Left ventricle myocardium inferior (tissue), 1 donor: Measurements from ENCODE around the gene UGCG. TPM values are rescaled to one million over a fixed set of nuclear protein-coding genes. Genes with fewer than 3 reads are reported as not detected.
"Not testable (repeated sequence)": the region's sequence is repeated elsewhere in the genome, so short reads cannot be mapped to it uniquely, and the experiment has no call there.

ENCODE experiments used
- DNase-seq: peaks from one replicate; pipeline ENCODE4 v3.0.0-alpha.2; 2020
- H3K27ac ChIP-seq: fragments of 200-600 bp; replicated peaks from 2 replicates; pipeline ENCODE4 v1.8.0; 2021
- H3K27me3 ChIP-seq: fragments of 200-600 bp; 2 replicates; pipeline ENCODE4 v1.8.0; 2021; ENCODE audit warnings: low read depth
- H3K36me3 ChIP-seq: fragments of 200-600 bp; 2 replicates; pipeline ENCODE4 v1.8.0; 2021
- H3K4me1 ChIP-seq: fragments of 200-600 bp; 2 replicates; pipeline ENCODE4 v1.8.0; 2021
- H3K4me3 ChIP-seq: fragments of 200-600 bp; 2 replicates; pipeline ENCODE4 v1.8.0; 2021; ENCODE audit warnings: mild to moderate bottlenecking, moderate library complexity
- H3K9me3 ChIP-seq: fragments of 200-600 bp; replicated peaks from 2 replicates; pipeline ENCODE4 v1.8.0; 2021
- intact Hi-C: fragments of 100-400 bp; cut with micrococcal nuclease; formaldehyde crosslinking; loops from one replicate; pipeline ENCODE4 v1.11.0; 2022
- total RNA-seq: library from RNA; stranded (reverse); fragmentation: NEBNext Ultra II Directional; extraction: Animal tissue kit (Norgen Biotek cat#: 25700); gene quantifications from one replicate; pipeline ENCODE4 v1.2.1, GENCODE V29; 2021
- TF ChIP-seq, protein P1 (sequence below): fragments of 200-600 bp; IDR thresholded peaks from 2 replicates; pipeline ENCODE4 v1.8.0; 2021; ENCODE audit warnings: antibody characterized with exemption, mild to moderate bottlenecking, borderline replicate concordance
- donor health status: DM: no; HTN: yes; CAD: no; lungs with severe emphysema.

The UGCG gene
- total RNA-seq, 1 donor from 2014 or later = 12.7 TPM

DNA sequence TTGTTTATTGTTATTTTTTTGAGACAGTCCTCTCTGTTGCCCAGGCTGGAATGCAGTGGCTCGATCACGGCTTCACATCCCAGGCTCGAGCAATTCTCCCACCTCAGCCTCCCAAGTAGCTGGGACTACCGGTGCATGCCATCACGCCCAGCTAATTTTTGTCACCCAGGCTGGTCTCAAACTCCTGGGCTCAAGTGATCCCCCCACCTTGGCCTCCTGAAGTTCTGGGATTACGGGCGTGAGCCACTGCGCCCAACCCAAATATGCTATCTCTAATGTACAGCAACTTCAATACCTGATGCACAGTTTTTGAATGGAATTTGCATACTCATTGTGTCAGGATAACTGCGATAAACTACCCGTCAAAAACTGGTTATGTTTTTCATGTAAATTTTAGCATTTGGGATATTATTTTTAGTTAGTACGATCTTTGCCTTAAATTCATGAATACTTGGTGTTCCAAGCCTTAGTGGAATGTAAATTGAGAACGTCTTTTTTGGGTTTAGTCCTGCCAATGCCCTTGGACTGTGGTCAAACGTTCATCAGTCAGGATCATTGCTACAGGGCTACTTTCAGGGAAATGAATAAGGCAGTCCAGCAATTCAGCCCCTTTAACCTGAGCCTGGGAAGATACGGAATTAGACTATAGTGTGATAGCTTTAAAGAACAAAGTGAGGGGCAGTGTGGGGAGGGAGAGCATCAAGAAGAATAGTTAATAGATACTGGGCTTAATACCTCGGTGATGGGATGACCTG is 4.4 kb downstream of the UGCG start:
- DNase-seq = no peak
- H3K36me3 ChIP-seq = no peaks in the 10 kb centered on the region
- H3K4me1 ChIP-seq = peaks cover 89% of the 10 kb centered on the region
- intact Hi-C loops = no loop called here
- no peak overlapping the region for H3K4me3 ChIP-seq
- no peak overlapping the region for H3K27ac ChIP-seq
- H3K27me3 ChIP-seq = no peaks in the 10 kb centered on the region
- TF ChIP-seq, protein P1, sequence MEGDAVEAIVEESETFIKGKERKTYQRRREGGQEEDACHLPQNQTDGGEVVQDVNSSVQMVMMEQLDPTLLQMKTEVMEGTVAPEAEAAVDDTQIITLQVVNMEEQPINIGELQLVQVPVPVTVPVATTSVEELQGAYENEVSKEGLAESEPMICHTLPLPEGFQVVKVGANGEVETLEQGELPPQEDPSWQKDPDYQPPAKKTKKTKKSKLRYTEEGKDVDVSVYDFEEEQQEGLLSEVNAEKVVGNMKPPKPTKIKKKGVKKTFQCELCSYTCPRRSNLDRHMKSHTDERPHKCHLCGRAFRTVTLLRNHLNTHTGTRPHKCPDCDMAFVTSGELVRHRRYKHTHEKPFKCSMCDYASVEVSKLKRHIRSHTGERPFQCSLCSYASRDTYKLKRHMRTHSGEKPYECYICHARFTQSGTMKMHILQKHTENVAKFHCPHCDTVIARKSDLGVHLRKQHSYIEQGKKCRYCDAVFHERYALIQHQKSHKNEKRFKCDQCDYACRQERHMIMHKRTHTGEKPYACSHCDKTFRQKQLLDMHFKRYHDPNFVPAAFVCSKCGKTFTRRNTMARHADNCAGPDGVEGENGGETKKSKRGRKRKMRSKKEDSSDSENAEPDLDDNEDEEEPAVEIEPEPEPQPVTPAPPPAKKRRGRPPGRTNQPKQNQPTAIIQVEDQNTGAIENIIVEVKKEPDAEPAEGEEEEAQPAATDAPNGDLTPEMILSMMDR = no peak
- no peaks in the 10 kb centered on the region for H3K9me3 ChIP-seq

DNA sequence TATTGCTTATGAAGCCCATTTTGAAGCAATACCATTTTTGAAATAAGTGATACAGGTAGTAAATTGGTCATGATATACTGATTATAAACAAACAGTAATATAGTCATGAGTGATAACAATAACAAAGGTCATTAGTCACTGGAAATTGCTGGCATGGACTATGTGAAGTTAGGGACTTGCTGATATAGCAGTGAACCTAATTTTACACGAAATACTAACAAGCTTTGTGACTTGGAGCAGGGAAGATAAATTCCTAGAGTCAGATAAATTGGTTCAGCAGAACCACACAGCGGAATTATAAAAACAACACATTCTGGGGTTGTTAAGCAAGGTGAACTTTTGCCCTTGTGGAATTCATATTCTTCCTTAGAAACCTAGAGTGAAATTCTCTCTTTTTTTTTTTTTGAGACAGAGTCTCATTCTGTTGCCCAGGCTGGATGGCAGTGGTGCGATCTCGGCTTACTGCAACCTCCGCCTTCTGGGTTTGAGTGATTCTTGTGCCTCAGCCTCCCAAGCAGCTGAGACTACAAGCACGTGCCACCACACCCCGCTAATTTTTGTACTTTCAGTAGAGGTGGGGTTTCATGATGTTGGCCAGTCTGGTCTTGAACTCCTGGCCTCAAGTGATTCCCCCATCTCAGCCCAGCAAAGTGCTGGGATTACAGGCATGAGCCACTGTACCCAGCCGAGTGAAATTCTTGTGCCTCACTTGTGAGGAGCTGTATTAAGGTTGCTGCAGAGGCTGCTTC is 6.0 kb downstream of the UGCG start:
- no peak for DNase-seq
- H3K4me1 ChIP-seq = peaks cover 87% of the 10 kb centered on the region
- no peaks in the 10 kb centered on the region for H3K9me3 ChIP-seq
- H3K27ac ChIP-seq = no peak overlapping the region
- intact Hi-C loops = no loop called here
- TF ChIP-seq, protein P1 = no peak
- no peaks in the 10 kb centered on the region for H3K27me3 ChIP-seq
- no peaks in the 10 kb centered on the region for H3K36me3 ChIP-seq
- H3K4me3 ChIP-seq = no peak overlapping the region

- intact Hi-C loops, DNase-seq, H3K27ac ChIP-seq, H3K27me3 ChIP-seq, H3K9me3 ChIP-seq, H3K36me3 ChIP-seq, H3K4me3 ChIP-seq: not testable (repeated sequence)
- H3K4me1 ChIP-seq = peaks cover 84% of the 10 kb centered on the region
Measured at GRCh38 chr9:111903535-111903934, 6.9 kb downstream of the UGCG start.

- intact Hi-C loops = no loop called here
- Histone ChIP-seq H3K36me3 (no peaks in the 10 kb centered on the region), H3K27ac (no peak overlapping the region), H3K9me3 (no peaks in the 10 kb centered on the region), H3K4me3 (no peak overlapping the region), H3K4me1 (peaks cover 84% of the 10 kb centered on the region), H3K27me3 (no peaks in the 10 kb centered on the region)
- TF ChIP-seq, protein P1 = no peak
- DNase-seq = no peak
Measured at GRCh38 chr9:111904026-111904425, 7.4 kb downstream of the UGCG start.

DNA sequence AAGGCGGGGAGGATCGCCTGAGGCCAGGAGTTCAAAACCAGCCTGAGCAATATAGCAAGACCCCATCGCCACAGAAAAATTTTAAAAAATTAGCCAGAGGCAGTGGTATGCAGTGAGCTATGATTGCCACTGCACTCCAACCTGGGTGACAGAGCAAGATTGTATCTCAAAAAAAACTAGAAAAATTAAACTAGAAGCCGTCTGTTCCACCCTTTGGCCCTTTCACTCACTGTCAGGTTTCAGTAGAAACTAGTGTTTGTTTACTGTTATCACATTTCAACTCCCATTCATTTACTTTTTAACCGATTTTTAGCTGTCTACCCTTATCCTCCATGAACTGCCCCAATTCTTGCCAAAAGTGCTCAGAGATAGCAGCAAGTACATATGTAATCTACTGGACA is 8.3 kb downstream of the UGCG start:
- Histone ChIP-seq H3K27ac (no peak overlapping the region), H3K9me3 (no peaks in the 10 kb centered on the region), H3K4me3 (no peak overlapping the region), H3K27me3 (no peaks in the 10 kb centered on the region), H3K36me3 (no peaks in the 10 kb centered on the region), H3K4me1 (peaks cover 84% of the 10 kb centered on the region)
- TF ChIP-seq, protein P1 = no peak
- intact Hi-C loops = no loop called here
- no peak for DNase-seq

- no peak for DNase-seq
- no peak overlapping the region for H3K27ac ChIP-seq
- no peaks in the 10 kb centered on the region for H3K27me3 ChIP-seq
- no peak overlapping the region for H3K4me3 ChIP-seq
- intact Hi-C loops = no loop called here
- TF ChIP-seq, protein P1 = no peak
- peaks cover 66% of the 10 kb centered on the region for H3K4me1 ChIP-seq
- no peaks in the 10 kb centered on the region for H3K9me3 ChIP-seq
- H3K36me3 ChIP-seq = no peaks in the 10 kb centered on the region
Measured at GRCh38 chr9:111907147-111907546, 10.5 kb downstream of the UGCG start.
